ENCODE data around the gene ATP6V1B1.

The ATP6V1B1 gene

GRCh38 chr2:70977605-70978205 is 42.0 kb downstream of the ATP6V1B1 start:
- FAIRE-seq = no peak

GRCh38 chr2:70978341-70979179 is 42.9 kb downstream of the ATP6V1B1 start, which contains the start of gene ANKRD53:
Gene ANKRD53 (plus strand): TSS chr2:70978630. CDS start chr2:70978646, 16 bp downstream.
- no peak for FAIRE-seq

GRCh38 chr2:70979180-70979488 is 43.4 kb downstream of the ATP6V1B1 start:
- no peak for FAIRE-seq

GRCh38 chr2:70979626-70980025 is 43.9 kb downstream of the ATP6V1B1 start:
- FAIRE-seq = no peak

- no peak for FAIRE-seq
Observed at GRCh38 chr2:70981421-70981820, 45.7 kb downstream of the ATP6V1B1 start.

- FAIRE-seq = no peak
Observed at GRCh38 chr2:70981866-70982810, 46.4 kb downstream of the ATP6V1B1 start.

GRCh38 chr2:70982971-70983370 is 47.3 kb downstream of the ATP6V1B1 start:
- FAIRE-seq = no peak

GRCh38 chr2:70983506-70984227 is 48.0 kb downstream of the ATP6V1B1 start:
- no peak for FAIRE-seq

GRCh38 chr2:70984228-70984575 is 48.5 kb downstream of the ATP6V1B1 start:
- FAIRE-seq = no peak

GRCh38 chr2:70984576-70985282 is 49.0 kb downstream of the ATP6V1B1 start:
- no peak for FAIRE-seq

- FAIRE-seq = no peak
Observed at GRCh38 chr2:70985283-70985688, 49.6 kb downstream of the ATP6V1B1 start.

- no peak for FAIRE-seq
Observed at GRCh38 chr2:70985956-70986355, 50.3 kb downstream of the ATP6V1B1 start.

GRCh38 chr2:70986499-70987189 is 50.9 kb downstream of the ATP6V1B1 start:
- no peak for FAIRE-seq

GRCh38 chr2:70987386-70987785 is 51.7 kb downstream of the ATP6V1B1 start:
- no peak for FAIRE-seq

- no peak for FAIRE-seq
Observed at GRCh38 chr2:70988151-70988550, 52.5 kb downstream of the ATP6V1B1 start.

GRCh38 chr2:70988726-70989648 is 53.3 kb downstream of the ATP6V1B1 start:
- FAIRE-seq = no peak

- no peak for FAIRE-seq
Observed at GRCh38 chr2:70990216-70990615, 54.5 kb downstream of the ATP6V1B1 start.

GRCh38 chr2:70991142-70991541 is 55.4 kb downstream of the ATP6V1B1 start:
- FAIRE-seq = no peak

GRCh38 chr2:70991742-70992141 is 56.0 kb downstream of the ATP6V1B1 start:
- no peak for FAIRE-seq

Data from islet of Langerhans (tissue), 1 donor.